Left renal cortex interstitium (tissue), 4 donors: ENCODE measurements around the gene TRIM3. TPM values are rescaled to one million over a fixed set of nuclear protein-coding genes. Genes with fewer than 3 reads are reported as not detected.

Experiments
- DNase-seq, 4 donors: peaks; one replicate each; pipeline ENCODE4 v3.0.0-alpha.2; 2013; ENCODE audit warnings: low read depth in 4 of 4, low spot score in 2 of 4, missing footprints in 1 of 4
- polyA plus RNA-seq, 4 donors: library from polyadenylated mRNA; unstranded; fragments of 120-200 nt; gene quantifications; one replicate each; pipeline ENCODE4 v1.2.1, GENCODE V29; 2013; ENCODE audit not compliant: insufficient read length in 4 of 4

The TRIM3 gene
- polyA plus RNA-seq, 4 donors = 16.7 to 31.9 (median 23.6) TPM

GRCh38 chr11:6481012-6481923 lies 7.5 kb upstream of the TRIM3 start, which contains the start of the genes ARFIP2 and TIMM10B:
TSS of gene ARFIP2 (minus strand) at chr11:6481331. CDS start at chr11:6480421, 910 bp downstream.
TSS of gene TIMM10B (plus strand) at chr11:6481501. CDS start at chr11:6481517, 16 bp downstream.
- DNase-seq = peak; percentile 89 to 96 (median 92)

DNA sequence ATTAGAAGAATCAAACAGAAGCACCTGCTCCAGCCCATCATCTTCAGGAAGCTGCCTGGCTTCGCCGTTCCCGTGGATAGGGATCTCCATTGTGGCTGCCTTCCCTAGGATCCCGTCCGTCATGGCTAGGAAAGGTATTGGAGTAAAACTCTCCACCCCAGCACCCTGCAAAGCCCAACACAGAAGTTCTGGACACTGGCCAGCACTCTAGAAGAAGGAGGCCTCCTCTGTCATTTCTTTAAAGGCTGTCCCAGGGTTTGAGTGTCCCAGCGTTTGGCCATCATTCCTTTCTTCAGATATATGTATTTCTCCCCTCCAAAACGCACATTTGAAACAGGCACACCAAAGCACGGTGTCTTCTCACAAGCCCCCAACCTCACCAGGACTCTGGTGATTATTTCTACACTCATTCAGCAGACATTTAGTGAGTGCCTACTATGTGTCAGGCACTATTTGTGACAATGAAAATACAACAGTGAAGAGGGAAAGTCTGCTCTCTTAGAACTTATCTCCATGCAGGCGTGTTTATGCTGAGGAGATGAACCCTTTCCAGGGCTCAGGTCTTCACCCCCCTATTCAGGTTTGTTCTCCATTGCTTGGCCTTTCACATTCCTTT lies 6.7 kb upstream of the TRIM3 start:
- no peak for DNase-seq

- no peak for DNase-seq
Measured at GRCh38 chr11:6476571-6476970, 2.8 kb upstream of the TRIM3 start.

GRCh38 chr11:6475936-6476335 lies 2.2 kb upstream of the TRIM3 start:
- DNase-seq = no peak

DNA sequence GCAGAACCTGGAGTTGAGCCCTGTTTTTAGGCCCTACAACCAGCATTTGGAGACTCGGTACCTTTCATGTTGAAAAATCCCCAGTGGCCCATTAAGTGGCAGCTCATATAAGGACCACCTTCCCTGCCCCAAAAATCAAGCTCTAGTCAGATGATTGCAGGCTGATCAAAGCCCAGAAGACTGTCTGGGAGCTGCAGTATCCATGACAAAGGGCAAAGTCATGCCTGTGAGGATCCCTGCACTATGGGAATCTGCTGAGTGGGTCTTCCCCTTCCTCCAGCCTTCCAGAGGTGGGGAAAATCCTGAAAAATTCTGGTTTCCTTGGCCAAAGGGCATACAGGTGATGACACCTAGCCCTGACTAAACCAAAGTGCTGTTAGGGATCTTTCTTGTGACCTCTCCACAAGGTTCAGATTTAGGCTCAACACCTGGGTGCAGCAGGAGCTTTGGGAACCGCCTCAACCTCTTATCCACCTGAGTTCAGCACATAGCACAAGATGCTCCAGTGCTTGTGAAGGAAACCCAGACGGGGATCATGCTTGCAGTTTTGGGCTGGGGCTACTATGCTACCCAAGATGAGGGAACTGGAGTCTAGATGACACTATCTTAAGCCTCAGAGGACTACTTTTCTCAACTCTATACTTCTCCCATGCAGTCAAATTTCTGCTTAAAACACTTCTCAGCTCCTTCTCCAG lies 1.2 kb upstream of the TRIM3 start:
- no peak for DNase-seq

DNA sequence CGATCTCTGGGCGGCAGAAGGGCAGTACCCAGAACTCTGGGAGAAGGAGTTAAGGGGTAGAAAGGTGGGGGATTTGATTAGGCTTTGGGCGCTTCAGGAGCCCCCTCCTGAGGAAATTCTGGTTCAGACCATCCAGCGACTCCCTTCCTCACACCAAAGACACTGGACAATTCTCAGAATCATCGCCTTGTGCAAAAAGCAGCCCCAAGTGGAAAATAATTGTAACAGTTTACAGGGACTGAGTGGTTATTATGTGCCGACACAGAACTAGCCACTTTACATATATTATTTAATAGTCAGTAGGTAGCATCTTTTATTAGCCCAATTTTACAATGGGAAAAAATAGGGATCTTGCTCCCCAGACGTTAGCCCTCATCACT lies 662 bp upstream of the TRIM3 start:
- no peak for DNase-seq

DNA sequence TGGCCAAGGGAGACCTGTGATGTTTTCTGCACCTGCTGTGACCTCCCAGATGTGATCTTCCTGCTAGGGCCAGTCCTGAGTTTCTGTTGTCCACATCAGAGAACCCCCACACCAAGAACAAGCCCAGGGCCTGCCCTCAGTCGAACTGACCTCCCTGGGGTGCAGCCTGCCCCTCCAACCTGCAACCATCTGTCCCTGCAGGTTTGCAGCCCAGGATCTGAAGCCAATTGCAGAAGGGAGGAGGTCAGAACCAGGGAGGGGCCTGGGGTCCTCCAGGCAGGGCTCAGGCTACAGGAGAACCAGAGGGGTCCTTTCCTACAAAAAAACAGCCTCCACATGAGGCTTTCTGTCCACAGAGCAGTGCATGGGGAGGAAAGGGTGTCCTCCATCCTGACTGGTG lies 807 bp downstream of the TRIM3 start:
- no peak for DNase-seq

DNA sequence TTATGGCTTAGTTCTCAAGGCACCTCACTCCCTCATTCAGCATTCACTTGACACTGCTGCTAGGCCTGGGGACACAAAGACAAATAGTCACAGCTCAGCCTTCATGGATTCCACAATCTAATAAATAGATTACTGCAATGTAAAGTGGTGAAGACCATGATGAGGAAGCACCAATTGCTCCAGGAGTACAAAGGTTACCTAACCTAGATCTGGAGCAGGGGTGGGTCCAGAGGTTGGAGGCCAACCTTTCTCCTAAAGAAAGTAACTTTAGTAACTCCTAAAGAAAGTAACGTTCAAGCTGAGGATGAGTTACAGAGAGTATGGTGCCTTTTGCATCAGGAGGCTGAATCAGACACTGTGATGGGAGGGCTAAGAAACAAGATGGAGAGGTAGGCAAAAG lies 4.1 kb downstream of the TRIM3 start:
- DNase-seq = no peak

DNA sequence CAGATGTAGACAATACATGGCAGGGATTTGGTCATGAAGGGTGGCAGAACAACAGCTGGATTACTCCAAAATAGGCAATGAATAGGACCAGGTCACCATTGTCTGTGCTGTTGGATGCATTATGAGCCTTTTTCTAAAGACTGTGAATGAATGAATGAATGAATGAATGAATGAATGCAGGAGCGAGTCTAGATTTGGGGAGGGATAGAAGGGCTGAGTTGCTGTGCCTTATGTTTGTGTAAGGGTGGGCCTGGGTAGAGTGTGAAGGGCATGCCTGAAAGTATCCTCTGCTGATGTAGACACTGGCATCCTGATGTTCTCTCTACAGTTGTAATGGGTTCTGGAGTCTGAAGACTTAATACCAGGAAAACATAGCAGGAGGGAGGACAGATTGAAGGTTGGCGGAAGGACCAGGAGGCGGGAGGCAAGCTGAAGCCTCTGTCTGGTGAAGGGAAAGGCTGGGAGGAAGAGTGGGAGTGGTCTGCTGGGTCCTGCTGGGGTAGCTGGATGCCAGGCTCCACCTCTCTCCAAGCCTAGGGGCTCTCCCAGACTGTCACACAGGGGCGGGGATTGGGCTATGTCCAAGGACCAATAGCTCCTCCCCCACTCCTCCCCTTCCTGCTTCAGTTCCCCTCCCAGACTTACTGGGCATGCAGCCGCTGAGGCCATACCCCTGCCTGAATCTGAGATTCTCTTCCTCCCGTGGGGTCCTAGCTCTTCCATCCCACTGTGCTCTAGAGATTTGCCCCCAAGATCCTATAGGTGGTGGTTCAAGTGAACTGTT lies 4.8 kb downstream of the TRIM3 start:
- peak; percentile 75 to 94 (median 86) for DNase-seq

- no peak for DNase-seq
Measured at GRCh38 chr11:6459099-6459450, 14.7 kb downstream of the TRIM3 start.

DNA sequence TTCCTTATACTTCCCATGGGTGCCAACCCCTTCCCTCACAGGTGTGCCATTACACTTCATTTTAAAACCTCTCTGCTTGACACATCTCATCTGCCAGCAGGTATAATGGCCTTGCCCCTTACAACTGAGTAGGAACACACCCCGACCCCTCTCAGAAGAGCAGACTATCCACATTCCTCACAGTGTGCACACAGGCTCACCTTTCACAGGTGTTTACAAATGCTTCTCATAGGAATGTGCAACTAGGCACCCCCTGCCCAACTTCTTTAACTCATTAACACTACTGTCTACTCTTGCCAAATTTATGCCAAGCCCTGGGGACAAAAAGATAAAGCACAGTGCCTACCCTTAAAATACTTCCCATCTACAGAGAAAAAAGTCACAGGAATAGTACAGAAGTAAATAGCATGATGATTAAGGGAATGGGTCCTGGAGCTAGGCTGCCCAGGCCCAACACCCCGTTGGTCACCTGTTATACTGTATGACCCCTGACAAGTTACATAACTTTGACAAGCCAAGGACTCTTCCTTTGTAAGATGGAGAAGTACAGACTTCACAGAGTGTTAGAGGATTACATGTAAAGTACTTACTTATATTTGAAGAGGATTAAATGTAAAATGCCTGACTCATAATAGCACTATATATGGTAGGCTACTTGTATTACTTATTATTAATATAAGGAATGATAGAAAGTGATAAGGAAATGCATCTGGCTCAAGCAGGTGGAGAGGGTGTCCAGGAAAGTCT lies 15.2 kb downstream of the TRIM3 start:
- DNase-seq = no peak

- DNase-seq = no peak
Measured at GRCh38 chr11:6457581-6458320, 16.0 kb downstream of the TRIM3 start.

GRCh38 chr11:6456361-6457073 lies 17.2 kb downstream of the TRIM3 start:
- DNase-seq = no peak

DNA sequence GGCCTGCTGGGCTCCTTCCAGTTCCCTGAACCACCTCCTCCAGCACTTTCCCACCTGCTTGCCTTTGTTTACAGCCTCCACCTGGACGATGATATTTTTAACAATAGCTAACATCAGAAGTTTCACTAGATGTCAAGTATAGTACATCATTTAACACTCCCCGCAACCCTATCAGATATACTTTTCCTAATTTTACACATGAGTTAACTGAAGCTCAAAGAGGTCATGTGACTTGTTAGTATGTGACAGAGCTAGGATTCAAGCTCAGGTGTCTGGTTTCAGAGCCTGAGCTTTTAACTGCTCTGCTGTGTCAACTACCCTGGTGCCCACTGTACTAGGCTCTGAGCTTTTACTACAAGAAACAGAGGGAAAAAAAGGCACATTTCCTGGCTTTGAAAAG lies 18.7 kb downstream of the TRIM3 start:
- DNase-seq = peak in 1 of 4 donors; percentile 25

DNA sequence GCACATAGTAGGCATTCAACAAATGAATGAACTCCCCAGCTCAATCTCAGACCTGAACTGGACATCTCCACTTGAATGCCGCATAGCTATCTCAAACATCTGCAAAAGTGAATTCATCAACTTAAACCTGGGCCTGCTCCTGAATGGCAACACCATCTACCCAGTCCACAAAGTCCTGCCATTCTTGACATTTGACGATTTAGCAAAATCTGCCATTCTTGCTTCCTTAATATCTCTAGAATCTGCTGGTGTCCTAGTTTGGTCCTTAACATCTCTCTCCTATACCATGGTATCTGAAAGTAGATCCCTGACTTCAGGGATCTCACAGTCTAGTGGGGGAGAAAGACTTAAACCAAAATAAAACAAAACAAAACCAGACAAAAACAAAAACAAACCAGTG lies 20.6 kb downstream of the TRIM3 start:
- no peak for DNase-seq

GRCh38 chr11:6452219-6452618 lies 21.5 kb downstream of the TRIM3 start:
- no peak for DNase-seq

- no peak for DNase-seq
Measured at GRCh38 chr11:6448574-6448973, 25.2 kb downstream of the TRIM3 start.

- no peak for DNase-seq
Measured at GRCh38 chr11:6443269-6444003, 30.3 kb downstream of the TRIM3 start.
